ENCODE results near the gene DMD. TPM values are rescaled to one million over a fixed set of nuclear protein-coding genes. Genes with fewer than 3 reads are reported as not detected.

DMD gene
- total RNA-seq, 1 donor from 2014 or later = 9.7 TPM

GRCh38 chrX:31543634-31544033 is 1667.7 kb downstream of the DMD start:
- Mint-ChIP-seq H3K36me3 (ENCODE audit: low read depth) (peaks cover 13% of the 10 kb centered on the region), H3K9me3 (peaks cover 15% of the 10 kb centered on the region), H3K4me1 (peaks cover 9% of the 10 kb centered on the region), H3K27me3 (ENCODE audit: low read depth) (no peaks in the 10 kb centered on the region), H3K4me3 (no peak overlapping the region), H3K27ac (ENCODE audit: unreplicated experiment) (no peak overlapping the region)
- TF ChIP-seq CTCF (conservative IDR thresholded peaks at IDR 0.05) = no peak
- no peak for DNase-seq (ENCODE audit: low read depth, low spot score)

- H3K27me3 Mint-ChIP-seq (ENCODE audit: low read depth) = no peaks in the 10 kb centered on the region
- peaks cover 13% of the 10 kb centered on the region for H3K36me3 Mint-ChIP-seq (ENCODE audit: low read depth)
- H3K9me3 Mint-ChIP-seq = peaks cover 16% of the 10 kb centered on the region
- H3K27ac Mint-ChIP-seq (ENCODE audit: unreplicated experiment) = no peak overlapping the region
- H3K4me1 Mint-ChIP-seq = peaks cover 9% of the 10 kb centered on the region
- TF ChIP-seq CTCF (conservative IDR thresholded peaks at IDR 0.05) = no peak
- H3K4me3 Mint-ChIP-seq = no peak overlapping the region
- no peak for DNase-seq (ENCODE audit: low read depth, low spot score)
Observed at GRCh38 chrX:31542566-31542965, 1668.8 kb downstream of the DMD start.

GRCh38 chrX:31540313-31540712 is 1671.0 kb downstream of the DMD start:
- H3K27me3 Mint-ChIP-seq (ENCODE audit: low read depth) = no peaks in the 10 kb centered on the region
- peaks cover 21% of the 10 kb centered on the region for H3K9me3 Mint-ChIP-seq
- DNase-seq (ENCODE audit: low read depth, low spot score) = no peak
- no peak for TF ChIP-seq CTCF (conservative IDR thresholded peaks at IDR 0.05)
- no peak overlapping the region for H3K4me3 Mint-ChIP-seq
- H3K4me1 Mint-ChIP-seq = peaks cover 6% of the 10 kb centered on the region
- peaks cover 14% of the 10 kb centered on the region for H3K36me3 Mint-ChIP-seq (ENCODE audit: low read depth)
- no peak overlapping the region for H3K27ac Mint-ChIP-seq (ENCODE audit: unreplicated experiment)

GRCh38 chrX:31527455-31528126 is 1683.8 kb downstream of the DMD start:
- no peak overlapping the region for H3K27ac Mint-ChIP-seq (ENCODE audit: unreplicated experiment)
- no peak for TF ChIP-seq CTCF (conservative IDR thresholded peaks at IDR 0.05)
- no peak for DNase-seq (ENCODE audit: low read depth, low spot score)
- H3K4me3 Mint-ChIP-seq = no peak overlapping the region
- peaks cover 22% of the 10 kb centered on the region for H3K4me1 Mint-ChIP-seq
- peaks cover 5% of the 10 kb centered on the region for H3K9me3 Mint-ChIP-seq
- H3K27me3 Mint-ChIP-seq (ENCODE audit: low read depth) = no peaks in the 10 kb centered on the region
- peaks cover 2% of the 10 kb centered on the region for H3K36me3 Mint-ChIP-seq (ENCODE audit: low read depth)

GRCh38 chrX:31523884-31524536 is 1687.3 kb downstream of the DMD start:
- no peak for TF ChIP-seq CTCF (conservative IDR thresholded peaks at IDR 0.05)

More at GRCh38 chrX:31523884-31524536, 1687.3 kb downstream of the DMD start:
- no peak for DNase-seq (ENCODE audit: low read depth, low spot score)
- no peak overlapping the region for H3K4me3 Mint-ChIP-seq
- H3K36me3 Mint-ChIP-seq (ENCODE audit: low read depth) = peaks cover 3% of the 10 kb centered on the region
- H3K9me3 Mint-ChIP-seq = peaks cover 15% of the 10 kb centered on the region
- H3K27ac Mint-ChIP-seq (ENCODE audit: unreplicated experiment) = no peak overlapping the region
- peaks cover 26% of the 10 kb centered on the region for H3K4me1 Mint-ChIP-seq
- no peaks in the 10 kb centered on the region for H3K27me3 Mint-ChIP-seq (ENCODE audit: low read depth)
